K562 (cell line): ENCODE data around the gene ZDHHC19. TPM values are rescaled to one million over a fixed set of nuclear protein-coding genes. Genes with fewer than 3 reads are reported as not detected.

Source experiments
- ARID1B ChIP-seq: fragments of 450-650 bp; IDR thresholded peaks from 2 replicates; pipeline ENCODE4 v1.6.1; 2016; ENCODE audit warnings: antibody characterized with exemption, mild to moderate bottlenecking, inconsistent platforms
- MAX ChIP-seq: sonication (generic); formaldehyde crosslinking; IDR thresholded peaks from 2 replicates; pipeline ENCODE4 v1.9.0; 2022; ENCODE audit warnings: mild to moderate bottlenecking, missing genetic modification reagents
- MGA ChIP-seq: fragments of 450-650 bp; IDR thresholded peaks from 2 replicates; pipeline ENCODE4 v1.6.1; 2016; ENCODE audit warnings: mild to moderate bottlenecking, moderate library complexity
- polyA plus RNA-seq, 8 experiments: library from polyadenylated mRNA; depleted of rRNA in 4 of 8; stranded (reverse) in 5 of 8; unstranded in 3 of 8; fragments of >200 nt; fragmentation: Nextera tagmentation in 2 of 8; fragmentation: Illumina TruSeq in 1 of 8; extraction: Ambion mirVana in 2 of 8; extraction: Trizol in 1 of 8; gene quantifications; 2 replicates each; pipeline versions ENCODE4 v1.2.1 to v1.2.3, GENCODE V29; 2011 to 2014; ENCODE audit warnings: inconsistent platforms in 1 of 8, missing spikeins in 1 of 8
- total RNA-seq, 7 experiments: library from RNA; depleted of rRNA in 6 of 7; stranded (reverse); fragments of >200 nt in 6 of 7; fragmentation: Illumina TruSeq in 2 of 7; extraction: Trizol in 2 of 7; gene quantifications; 2 replicates each; pipeline versions ENCODE4 v1.2.1 to v1.2.3, GENCODE V29; 2011 to 2021; ENCODE audit warnings: low replicate concordance in 1 of 7
- TF ChIP-seq, protein P1 (sequence below), 2 experiments: fragments of 450-650 bp; formaldehyde crosslinking in 1 of 2; IDR thresholded peaks; 2 replicates each; pipeline versions ENCODE4 v1.4.0 to v1.6.1; 2014 to 2020; ENCODE audit warnings: mild to moderate bottlenecking in 2 of 2, borderline replicate concordance in 1 of 2, low read depth in 1 of 2

ZDHHC19 gene
- total and polyA plus RNA-seq, 9 of the 15 experiments (the other 6 are each of a cell fraction or from before 2014, with no cell fraction given) = 0.40 to 5.5 (median 1.1) TPM

GRCh38 chr3:196179380-196180308 is 31.6 kb downstream of the ZDHHC19 start (continued):
- TF ChIP-seq, protein P1, sequence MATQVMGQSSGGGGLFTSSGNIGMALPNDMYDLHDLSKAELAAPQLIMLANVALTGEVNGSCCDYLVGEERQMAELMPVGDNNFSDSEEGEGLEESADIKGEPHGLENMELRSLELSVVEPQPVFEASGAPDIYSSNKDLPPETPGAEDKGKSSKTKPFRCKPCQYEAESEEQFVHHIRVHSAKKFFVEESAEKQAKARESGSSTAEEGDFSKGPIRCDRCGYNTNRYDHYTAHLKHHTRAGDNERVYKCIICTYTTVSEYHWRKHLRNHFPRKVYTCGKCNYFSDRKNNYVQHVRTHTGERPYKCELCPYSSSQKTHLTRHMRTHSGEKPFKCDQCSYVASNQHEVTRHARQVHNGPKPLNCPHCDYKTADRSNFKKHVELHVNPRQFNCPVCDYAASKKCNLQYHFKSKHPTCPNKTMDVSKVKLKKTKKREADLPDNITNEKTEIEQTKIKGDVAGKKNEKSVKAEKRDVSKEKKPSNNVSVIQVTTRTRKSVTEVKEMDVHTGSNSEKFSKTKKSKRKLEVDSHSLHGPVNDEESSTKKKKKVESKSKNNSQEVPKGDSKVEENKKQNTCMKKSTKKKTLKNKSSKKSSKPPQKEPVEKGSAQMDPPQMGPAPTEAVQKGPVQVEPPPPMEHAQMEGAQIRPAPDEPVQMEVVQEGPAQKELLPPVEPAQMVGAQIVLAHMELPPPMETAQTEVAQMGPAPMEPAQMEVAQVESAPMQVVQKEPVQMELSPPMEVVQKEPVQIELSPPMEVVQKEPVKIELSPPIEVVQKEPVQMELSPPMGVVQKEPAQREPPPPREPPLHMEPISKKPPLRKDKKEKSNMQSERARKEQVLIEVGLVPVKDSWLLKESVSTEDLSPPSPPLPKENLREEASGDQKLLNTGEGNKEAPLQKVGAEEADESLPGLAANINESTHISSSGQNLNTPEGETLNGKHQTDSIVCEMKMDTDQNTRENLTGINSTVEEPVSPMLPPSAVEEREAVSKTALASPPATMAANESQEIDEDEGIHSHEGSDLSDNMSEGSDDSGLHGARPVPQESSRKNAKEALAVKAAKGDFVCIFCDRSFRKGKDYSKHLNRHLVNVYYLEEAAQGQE (IDR thresholded peaks at IDR 0.05; ENCODE audit: borderline replicate concordance) = peak; percentile 17; the same call in 1 of the 2 replicates
- TF ChIP-seq, protein P1 (CRISPR knock-in tag; IDR thresholded peaks at IDR 0.05; ENCODE audit: low read depth) = no peak
- peak; percentile 59 for TF ChIP-seq MAX (CRISPR knock-in tag)
- peak; percentile 42; the same call in 1 of the 2 replicates for TF ChIP-seq ARID1B
- peak; percentile 69; the same call in 1 of the 2 replicates for TF ChIP-seq MGA
